Sigmoid colon (tissue), 7 donors: ENCODE measurements around the gene FAM163B. TPM values are rescaled to one million over a fixed set of nuclear protein-coding genes. Genes with fewer than 3 reads are reported as not detected.

Experiments
- DNase-seq: peaks from one replicate; pipeline ENCODE4 v3.0.0-alpha.2; 2019
- H3K27ac ChIP-seq, 4 donors: fragments of 200-600 bp; sonication (generic); one replicate each; pipeline ENCODE4 v1.5.1; 2016 to 2019; ENCODE audit warnings: mild to moderate bottlenecking in 1 of 4
- H3K27me3 ChIP-seq, 3 donors: fragments of 200-600 bp; sonication (generic); one replicate each; pipeline ENCODE4 v1.5.1; 2019; ENCODE audit warnings: mild to moderate bottlenecking in 1 of 3
- H3K36me3 ChIP-seq, 4 donors: fragments of 200-600 bp; sonication (generic); one replicate each; pipeline ENCODE4 v1.5.1; 2016 to 2019
- H3K4me1 ChIP-seq, 4 donors: fragments of 200-600 bp; sonication (generic); one replicate each; pipeline ENCODE4 v1.5.1; 2017 to 2019
- H3K4me3 ChIP-seq, 4 donors: fragments of 200-600 bp; sonication (generic); one replicate each; pipeline ENCODE4 v1.5.1; 2017 to 2019; ENCODE audit warnings: mild to moderate bottlenecking in 2 of 4, moderate library complexity in 1 of 4
- H3K9me3 ChIP-seq, 4 donors: fragments of 200-600 bp in 3 of 4; sonication (generic) in 3 of 4; one replicate each; pipeline versions ENCODE4 v1.5.1 to v1.6.1; 2013 to 2019
- EP300 ChIP-seq, 4 donors: sonication (generic); formaldehyde crosslinking; IDR thresholded peaks; one replicate each; pipeline ENCODE4 v1.6.1; 2017; ENCODE audit warnings: antibody characterized with exemption in 4 of 4
- POLR2A ChIP-seq, 2 donors: fragments of 450-650 bp; IDR thresholded peaks; one replicate each; pipeline ENCODE4 v1.6.1; 2016; ENCODE audit warnings: antibody characterized with exemption in 2 of 2, mild to moderate bottlenecking in 2 of 2, moderate library complexity in 2 of 2
- POLR2AphosphoS5 ChIP-seq, 4 donors: sonication (generic); formaldehyde crosslinking; IDR thresholded peaks; one replicate each; pipeline ENCODE4 v1.6.1; 2017; ENCODE audit warnings: antibody characterized with exemption in 4 of 4
- WGBS, 2 donors: extraction: QIAGEN DNeasy Blood & Tissue Kit; methylation state at CpG; one replicate each; pipeline ENCODE4 v1.1.7; 2013; 5-methylcytosine and 5-hydroxymethylcytosine counted together
- intact Hi-C: fragments of 100-400 bp; cut with DNase I; formaldehyde crosslinking; loops from one replicate; pipeline ENCODE4 v1.15.1; 2023
- polyA plus RNA-seq, 3 donors: library from polyadenylated mRNA; stranded (reverse); fragments of 200-250 nt; gene quantifications; one replicate each; pipeline ENCODE4 v1.2.3, GENCODE V29; 2013
- total RNA-seq, 4 donors: library from RNA; depleted of rRNA; stranded (reverse); fragments of >200 nt; gene quantifications; one replicate each; pipeline ENCODE4 v1.1.0, GENCODE V29; 2016
- TF ChIP-seq, protein P1 (sequence below), 4 experiments: fragments of 450-650 bp in 3 of 4; fragments of 200-600 bp in 1 of 4; IDR thresholded peaks; one replicate each; pipeline ENCODE4 v1.5.1; 2016 to 2019; ENCODE audit warnings: antibody characterized with exemption in 4 of 4, mild to moderate bottlenecking in 3 of 4, moderate library complexity in 2 of 4
- donor health status: healthy with polysubstance abuse.
- donor health status: Bipolar disorder and iron deficiency.
- donor health status: healthy.

The FAM163B gene
- total and polyA plus RNA-seq, 7 donors = 0.29 to 2.4 (median 1.2) TPM; not detected in 1

- TF ChIP-seq EP300 (IDR thresholded peaks at IDR 0.05) (no peak), POLR2AphosphoS5 (IDR thresholded peaks at IDR 0.05) (no peak)
- TF ChIP-seq, protein P1, sequence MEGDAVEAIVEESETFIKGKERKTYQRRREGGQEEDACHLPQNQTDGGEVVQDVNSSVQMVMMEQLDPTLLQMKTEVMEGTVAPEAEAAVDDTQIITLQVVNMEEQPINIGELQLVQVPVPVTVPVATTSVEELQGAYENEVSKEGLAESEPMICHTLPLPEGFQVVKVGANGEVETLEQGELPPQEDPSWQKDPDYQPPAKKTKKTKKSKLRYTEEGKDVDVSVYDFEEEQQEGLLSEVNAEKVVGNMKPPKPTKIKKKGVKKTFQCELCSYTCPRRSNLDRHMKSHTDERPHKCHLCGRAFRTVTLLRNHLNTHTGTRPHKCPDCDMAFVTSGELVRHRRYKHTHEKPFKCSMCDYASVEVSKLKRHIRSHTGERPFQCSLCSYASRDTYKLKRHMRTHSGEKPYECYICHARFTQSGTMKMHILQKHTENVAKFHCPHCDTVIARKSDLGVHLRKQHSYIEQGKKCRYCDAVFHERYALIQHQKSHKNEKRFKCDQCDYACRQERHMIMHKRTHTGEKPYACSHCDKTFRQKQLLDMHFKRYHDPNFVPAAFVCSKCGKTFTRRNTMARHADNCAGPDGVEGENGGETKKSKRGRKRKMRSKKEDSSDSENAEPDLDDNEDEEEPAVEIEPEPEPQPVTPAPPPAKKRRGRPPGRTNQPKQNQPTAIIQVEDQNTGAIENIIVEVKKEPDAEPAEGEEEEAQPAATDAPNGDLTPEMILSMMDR (IDR thresholded peaks at IDR 0.05) = no peak
- peaks cover 0 to 39% (median 36%) of the 10 kb centered on the region in 4 donors for H3K4me1 ChIP-seq
- intact Hi-C loops = no loop called here
- no peaks in the 10 kb centered on the region for H3K9me3 ChIP-seq
- H3K36me3 ChIP-seq = no peaks in the 10 kb centered on the region
- no peak overlapping the region for H3K4me3 ChIP-seq
- DNase-seq = no peak
- WGBS, 2 donors = 58 to 82% methylated on average over 11 of the region's 11 CpGs
- no peaks in the 10 kb centered on the region for H3K27me3 ChIP-seq
- no peak overlapping the region for H3K27ac ChIP-seq
Measured at GRCh38 chr9:133528876-133529241, 80.3 kb downstream of the FAM163B start.

DNA sequence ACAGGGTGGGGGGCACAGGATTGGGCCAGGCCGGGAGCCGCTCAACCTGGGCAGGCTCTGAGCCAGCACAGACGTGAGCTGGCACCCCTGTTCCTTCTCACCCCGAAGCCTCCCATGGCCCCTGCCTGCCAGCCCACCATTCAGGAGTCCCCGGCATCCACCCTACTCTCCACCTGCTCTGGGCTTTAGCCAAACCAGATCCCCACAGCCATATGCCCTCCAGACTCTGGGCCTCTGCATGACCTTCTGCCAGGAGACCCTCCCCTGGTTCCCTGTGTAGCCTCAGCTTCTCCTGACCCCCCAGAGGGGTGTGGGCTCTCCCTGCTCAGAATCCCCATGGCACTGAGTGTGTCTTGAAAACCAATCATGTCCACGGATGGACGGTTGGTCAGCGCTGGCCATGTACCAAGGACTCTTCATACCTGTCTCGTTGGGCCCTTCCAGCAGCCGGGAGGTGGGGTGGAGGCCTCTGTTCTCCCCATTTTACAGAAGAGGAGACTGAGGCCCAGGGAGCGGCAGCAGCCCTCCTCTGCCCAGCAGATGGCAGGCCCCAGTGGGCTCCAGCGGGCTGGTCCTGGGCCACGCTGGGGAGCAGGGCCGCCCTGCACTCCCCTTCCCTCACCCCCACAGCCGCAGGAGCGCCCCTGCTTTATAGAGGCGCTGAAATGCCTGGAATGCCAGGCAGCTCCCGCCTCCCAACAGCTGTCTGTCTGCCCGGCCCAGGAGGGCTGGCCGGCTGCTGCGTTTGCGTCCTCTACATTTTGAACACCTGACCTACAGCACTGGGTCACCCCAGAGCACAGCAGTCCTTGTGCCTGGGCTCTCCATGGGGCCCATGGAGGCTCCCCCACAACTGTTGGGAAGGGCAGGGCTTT, 81.0 kb downstream of the FAM163B start:
- Histone ChIP-seq H3K4me1 (peaks cover 0 to 34% (median 29%) of the 10 kb centered on the region in 4 donors), H3K4me3 (no peak overlapping the region), H3K36me3 (no peaks in the 10 kb centered on the region), H3K9me3 (no peaks in the 10 kb centered on the region), H3K27me3 (no peaks in the 10 kb centered on the region), H3K27ac (peak overlapping the region in 3 of 4 donors; percentile 33 to 52 (median 36))
- DNase-seq = no peak
- WGBS, 2 donors = 61 to 78% methylated on average over 22 of the region's 22 CpGs
- TF ChIP-seq POLR2A (IDR thresholded peaks at IDR 0.05) (no peak), EP300 (IDR thresholded peaks at IDR 0.05) (no peak), POLR2AphosphoS5 (IDR thresholded peaks at IDR 0.05) (no peak)
- TF ChIP-seq, protein P1 (IDR thresholded peaks at IDR 0.05) = no peak
- intact Hi-C loops = no loop called here

DNA sequence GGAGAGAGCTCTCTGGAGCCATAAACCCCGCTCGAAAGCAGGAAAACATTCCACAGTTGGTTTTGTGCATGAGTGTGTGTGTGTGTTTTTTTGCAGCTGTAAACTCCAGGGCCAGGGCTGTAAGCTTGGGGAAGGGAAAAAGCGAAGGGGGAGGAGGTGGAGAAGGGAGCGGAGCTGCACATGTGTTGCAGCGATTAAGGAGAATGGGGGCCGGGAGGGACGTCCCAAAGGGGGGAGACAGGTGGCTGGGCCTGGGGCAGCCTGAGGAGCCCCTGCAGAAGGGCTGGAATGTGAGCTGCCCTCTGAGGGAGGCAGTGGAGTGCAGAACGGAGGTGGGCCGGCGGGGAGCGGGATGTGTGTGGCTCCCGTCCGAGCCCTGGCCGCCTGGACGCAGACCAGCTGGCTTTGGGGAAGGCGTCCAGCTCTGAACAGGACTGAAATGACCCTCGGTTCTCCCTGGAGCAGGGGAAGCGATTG, 81.7 kb downstream of the FAM163B start:
- TF ChIP-seq POLR2A (IDR thresholded peaks at IDR 0.05) (no peak), POLR2AphosphoS5 (IDR thresholded peaks at IDR 0.05) (no peak), EP300 (IDR thresholded peaks at IDR 0.05) (no peak)
- TF ChIP-seq, protein P1 (IDR thresholded peaks at IDR 0.05) = no peak
- H3K4me3 ChIP-seq = peak overlapping the region in 1 of 4 donors; percentile 14
- peak; percentile 84 for DNase-seq
- H3K4me1 ChIP-seq = peaks cover 0 to 34% (median 28%) of the 10 kb centered on the region in 4 donors
- WGBS, 2 donors = 38 to 65% methylated on average over 18 of the region's 18 CpGs
- no peaks in the 10 kb centered on the region for H3K27me3 ChIP-seq
- peak overlapping the region in 3 of 4 donors; percentile 33 to 52 (median 36) for H3K27ac ChIP-seq
- H3K9me3 ChIP-seq = no peaks in the 10 kb centered on the region
- no peaks in the 10 kb centered on the region for H3K36me3 ChIP-seq
- intact Hi-C loops = no loop called here

Other genes with a start within 250 kb of the FAM163B start
- 10 to 100 TPM; 73.4 to 88.8 (median 84.3) TPM for gene SURF4, start 233.3 kb downstream of the FAM163B start, total RNA-seq
- gene SURF4, start 233.3 kb downstream of the FAM163B start, polyA plus RNA-seq = 100 to 1,000 TPM in 1 of 3 donors, 10 to 100 TPM in 2; 17.4 to 190 (median 31.2) TPM
- gene STKLD1, start 233.0 kb downstream of the FAM163B start, total RNA-seq = 1 to 10 TPM in 2 of 4 donors, under 1 TPM in 1, not detected in 1; 0.49 to 8.3 (median 2.1) TPM
- gene STKLD1, start 233.0 kb downstream of the FAM163B start, polyA plus RNA-seq = 1 to 10 TPM in 2 of 3 donors, under 1 TPM in 1; 0.69 to 1.8 (median 1.2) TPM
- gene REXO4, start 191.4 kb downstream of the FAM163B start, total RNA-seq = 10 to 100 TPM; 16.3 to 22.2 (median 18.8) TPM
- gene REXO4, start 191.4 kb downstream of the FAM163B start, polyA plus RNA-seq = 10 to 100 TPM; 13.2 to 25.9 (median 16.2) TPM
- gene ADAMTS13, start 187.0 kb downstream of the FAM163B start, total RNA-seq = 1 to 10 TPM in 2 of 4 donors, under 1 TPM in 2; 0.71 to 1.9 (median 1.4) TPM
- gene ADAMTS13, start 187.0 kb downstream of the FAM163B start, polyA plus RNA-seq = 1 to 10 TPM in 1 of 3 donors, under 1 TPM in 2; 0.60 to 3.4 (median 0.69) TPM
- 10 to 100 TPM in 1 of 4 donors, 1 to 10 TPM in 3; 6.7 to 13.4 (median 8.9) TPM for gene CACFD1, start 149.4 kb downstream of the FAM163B start, total RNA-seq
- 10 to 100 TPM; 21.0 to 44.6 (median 29.6) TPM for gene CACFD1, start 149.4 kb downstream of the FAM163B start, polyA plus RNA-seq
- 1 to 10 TPM; 1.4 to 2.7 (median 2.0) TPM for gene SLC2A6, start 130.3 kb downstream of the FAM163B start, total RNA-seq
- gene SLC2A6, start 130.3 kb downstream of the FAM163B start, polyA plus RNA-seq = 1 to 10 TPM; 1.2 to 8.2 (median 1.8) TPM
- not detected for gene MYMK, start 84.4 kb downstream of the FAM163B start, total RNA-seq
- not detected for gene MYMK, start 84.4 kb downstream of the FAM163B start, polyA plus RNA-seq
- gene ADAMTSL2, start 74.7 kb downstream of the FAM163B start, total RNA-seq = 1 to 10 TPM in 2 of 4 donors, under 1 TPM in 2; 0.33 to 4.2 (median 0.94) TPM
- 1 to 10 TPM in 1 of 3 donors, under 1 TPM in 2; 0.46 to 1.8 (median 0.60) TPM for gene ADAMTSL2, start 74.7 kb downstream of the FAM163B start, polyA plus RNA-seq
- gene DBH, start 27.0 kb upstream of the FAM163B start, total RNA-seq = not detected
- gene DBH, start 27.0 kb upstream of the FAM163B start, polyA plus RNA-seq = under 1 TPM in 1 of 3 donors, not detected in 2; 0.01 TPM
- gene SARDH, start 129.0 kb upstream of the FAM163B start, total RNA-seq = 1 to 10 TPM in 3 of 4 donors, under 1 TPM in 1; 0.49 to 3.0 (median 2.4) TPM
- gene SARDH, start 129.0 kb upstream of the FAM163B start, polyA plus RNA-seq = 1 to 10 TPM in 1 of 3 donors, under 1 TPM in 1, not detected in 1; 0.60 to 2.1 TPM